ENCODE measurements around the gene AFF3.

AFF3 gene

DNA sequence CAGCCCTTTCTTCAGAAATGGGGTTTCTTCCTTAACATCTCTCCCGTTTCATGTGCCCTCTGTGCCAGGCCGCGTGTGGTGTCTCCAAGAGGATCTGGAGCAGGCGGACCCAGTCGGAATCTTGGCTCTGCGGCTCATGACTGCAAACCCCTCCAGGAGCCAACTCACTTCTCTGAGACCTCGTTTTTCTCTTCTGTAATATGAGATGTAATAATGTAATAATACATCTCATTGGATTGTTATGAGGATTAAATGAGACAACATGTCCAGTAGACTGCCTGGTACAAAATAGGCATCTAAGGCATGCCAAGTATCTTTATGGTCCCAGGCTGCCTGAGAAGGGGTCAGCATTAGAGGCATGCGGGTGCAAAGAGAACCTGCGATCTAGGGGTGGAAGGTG, 431.2 kb downstream of the AFF3 start:
- ATAC-seq (ENCODE audit: low read depth) (no peak), DNase-seq (ENCODE audit: low spot score) (no peak)
- no peak overlapping the region for H3K27ac ChIP-seq (ENCODE audit: poor library complexity, severe bottlenecking)
- no peaks in the 10 kb centered on the region for H3K36me3 ChIP-seq (ENCODE audit: low read depth)
- H3K27me3 ChIP-seq (ENCODE audit: insufficient read depth, poor library complexity, severe bottlenecking), result no peaks in the 10 kb centered on the region
- no peaks in the 10 kb centered on the region for H3K4me1 ChIP-seq (ENCODE audit: insufficient read depth, poor library complexity, severe bottlenecking)
- H3K9me3 ChIP-seq (ENCODE audit: severe bottlenecking), result no peaks in the 10 kb centered on the region
- TF ChIP-seq CTCF (IDR thresholded peaks at IDR 0.05; ENCODE audit: poor library complexity, severe bottlenecking), result no peak
- H3K4me3 ChIP-seq (ENCODE audit: severe bottlenecking), result no peak overlapping the region

- Histone ChIP-seq H3K4me3 (ENCODE audit: severe bottlenecking) (no peak overlapping the region), H3K27ac (ENCODE audit: poor library complexity, severe bottlenecking) (no peak overlapping the region), H3K27me3 (ENCODE audit: insufficient read depth, poor library complexity, severe bottlenecking) (no peaks in the 10 kb centered on the region), H3K36me3 (ENCODE audit: low read depth) (no peaks in the 10 kb centered on the region), H3K9me3 (ENCODE audit: severe bottlenecking) (no peaks in the 10 kb centered on the region), H3K4me1 (ENCODE audit: insufficient read depth, poor library complexity, severe bottlenecking) (no peaks in the 10 kb centered on the region)
- TF ChIP-seq CTCF (IDR thresholded peaks at IDR 0.05; ENCODE audit: poor library complexity, severe bottlenecking), result no peak
- DNase-seq (ENCODE audit: low spot score) (no peak), ATAC-seq (ENCODE audit: low read depth) (no peak)
Observed at GRCh38 chr2:99710721-99711120, 431.7 kb downstream of the AFF3 start.

DNA sequence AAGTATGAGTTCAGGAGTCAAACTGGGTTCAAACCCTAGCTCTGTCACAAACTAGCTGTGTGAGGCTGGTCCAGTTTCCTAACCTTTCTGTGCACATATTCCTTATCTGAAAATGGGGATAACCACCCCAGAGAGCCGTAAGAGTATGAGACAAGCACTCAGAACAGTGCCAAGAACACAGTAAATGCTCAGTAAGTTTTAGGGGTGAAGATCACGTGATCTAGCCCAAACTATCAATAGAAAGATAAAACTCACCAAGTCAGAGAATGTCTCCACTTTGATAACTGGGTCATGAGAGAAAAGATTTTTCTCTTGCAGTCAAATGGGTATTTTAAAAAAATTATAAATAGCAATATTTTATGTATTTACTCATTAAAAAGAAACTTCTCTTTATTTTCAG, 433.2 kb downstream of the AFF3 start:
- no peak overlapping the region for H3K4me3 ChIP-seq (ENCODE audit: severe bottlenecking)
- no peaks in the 10 kb centered on the region for H3K36me3 ChIP-seq (ENCODE audit: low read depth)
- DNase-seq (ENCODE audit: low spot score) (no peak), ATAC-seq (ENCODE audit: low read depth) (no peak)
- no peak overlapping the region for H3K27ac ChIP-seq (ENCODE audit: poor library complexity, severe bottlenecking)
- no peaks in the 10 kb centered on the region for H3K9me3 ChIP-seq (ENCODE audit: severe bottlenecking)
- H3K27me3 ChIP-seq (ENCODE audit: insufficient read depth, poor library complexity, severe bottlenecking), result no peaks in the 10 kb centered on the region
- no peak for TF ChIP-seq CTCF (IDR thresholded peaks at IDR 0.05; ENCODE audit: poor library complexity, severe bottlenecking)
- no peaks in the 10 kb centered on the region for H3K4me1 ChIP-seq (ENCODE audit: insufficient read depth, poor library complexity, severe bottlenecking)

GRCh38 chr2:99708231-99708630, 434.2 kb downstream of the AFF3 start:
- Histone ChIP-seq H3K36me3 (ENCODE audit: low read depth) (no peaks in the 10 kb centered on the region), H3K4me3 (ENCODE audit: severe bottlenecking) (no peak overlapping the region), H3K9me3 (ENCODE audit: severe bottlenecking) (no peaks in the 10 kb centered on the region), H3K27ac (ENCODE audit: poor library complexity, severe bottlenecking) (no peak overlapping the region), H3K4me1 (ENCODE audit: insufficient read depth, poor library complexity, severe bottlenecking) (no peaks in the 10 kb centered on the region), H3K27me3 (ENCODE audit: insufficient read depth, poor library complexity, severe bottlenecking) (no peaks in the 10 kb centered on the region)
- ATAC-seq (ENCODE audit: low read depth) (no peak), DNase-seq (ENCODE audit: low spot score) (no peak)
- TF ChIP-seq CTCF (IDR thresholded peaks at IDR 0.05; ENCODE audit: poor library complexity, severe bottlenecking), result no peak

DNA sequence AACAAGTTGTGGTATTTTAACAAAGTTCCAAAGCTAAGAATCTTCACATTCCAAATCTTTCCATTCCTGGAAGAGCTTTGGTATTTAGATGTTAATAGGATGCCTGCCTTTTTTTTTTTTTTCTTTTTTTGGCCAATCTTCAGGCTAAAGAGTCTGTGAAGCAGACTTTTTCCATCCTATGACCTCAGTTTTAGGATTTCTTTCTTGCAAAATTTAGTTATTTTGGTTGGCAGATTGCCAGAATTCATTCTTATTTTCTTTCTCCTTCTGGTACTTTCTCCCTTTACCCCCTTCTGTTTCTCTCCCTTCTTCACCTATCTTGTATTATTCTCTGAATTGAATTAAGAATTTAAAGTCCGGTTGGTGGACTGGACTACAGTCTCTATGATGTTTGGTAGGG, 434.8 kb downstream of the AFF3 start:
- no peak overlapping the region for H3K27ac ChIP-seq (ENCODE audit: poor library complexity, severe bottlenecking)
- TF ChIP-seq CTCF (IDR thresholded peaks at IDR 0.05; ENCODE audit: poor library complexity, severe bottlenecking), result no peak
- no peak overlapping the region for H3K4me3 ChIP-seq (ENCODE audit: severe bottlenecking)
- no peaks in the 10 kb centered on the region for H3K9me3 ChIP-seq (ENCODE audit: severe bottlenecking)
- no peaks in the 10 kb centered on the region for H3K4me1 ChIP-seq (ENCODE audit: insufficient read depth, poor library complexity, severe bottlenecking)
- H3K27me3 ChIP-seq (ENCODE audit: insufficient read depth, poor library complexity, severe bottlenecking), result no peaks in the 10 kb centered on the region
- no peaks in the 10 kb centered on the region for H3K36me3 ChIP-seq (ENCODE audit: low read depth)
- DNase-seq (ENCODE audit: low spot score), result no peak
- no peak for ATAC-seq (ENCODE audit: low read depth)

Data from RWPE2 (cell line).